Mucosa of stomach (tissue), 1 donor: ENCODE data around the gene RGS6.
"Not testable (repeated sequence)": the region's sequence is repeated elsewhere in the genome, so short reads cannot be mapped to it uniquely, and the experiment has no call there.

ENCODE experiments used
- H3K27me3 ChIP-seq: one replicate; pipeline ENCODE4 v1.7.0; 2013; ENCODE audit warnings: mild to moderate bottlenecking, low read length; ENCODE audit not compliant: control insufficient read depth, insufficient read depth
- H3K36me3 ChIP-seq: one replicate; pipeline ENCODE4 v1.7.0; 2013; ENCODE audit warnings: low read length; ENCODE audit not compliant: control insufficient read depth, insufficient read depth
- H3K4me1 ChIP-seq: one replicate; pipeline ENCODE4 v1.7.0; 2013; ENCODE audit warnings: mild to moderate bottlenecking, low read length; ENCODE audit not compliant: control insufficient read depth, insufficient read depth
- H3K4me3 ChIP-seq: one replicate; pipeline ENCODE4 v1.7.0; 2013; ENCODE audit warnings: low read length
- H3K9ac ChIP-seq: one replicate; pipeline ENCODE4 v1.7.0; 2013; ENCODE audit warnings: mild to moderate bottlenecking, low read length, moderate library complexity
- H3K9me3 ChIP-seq: one replicate; pipeline ENCODE4 v1.7.0; 2013; ENCODE audit warnings: mild to moderate bottlenecking, low read length, moderate library complexity; ENCODE audit not compliant: control insufficient read depth
- donor health status: Pancreatic carcinoma.

Gene RGS6

DNA sequence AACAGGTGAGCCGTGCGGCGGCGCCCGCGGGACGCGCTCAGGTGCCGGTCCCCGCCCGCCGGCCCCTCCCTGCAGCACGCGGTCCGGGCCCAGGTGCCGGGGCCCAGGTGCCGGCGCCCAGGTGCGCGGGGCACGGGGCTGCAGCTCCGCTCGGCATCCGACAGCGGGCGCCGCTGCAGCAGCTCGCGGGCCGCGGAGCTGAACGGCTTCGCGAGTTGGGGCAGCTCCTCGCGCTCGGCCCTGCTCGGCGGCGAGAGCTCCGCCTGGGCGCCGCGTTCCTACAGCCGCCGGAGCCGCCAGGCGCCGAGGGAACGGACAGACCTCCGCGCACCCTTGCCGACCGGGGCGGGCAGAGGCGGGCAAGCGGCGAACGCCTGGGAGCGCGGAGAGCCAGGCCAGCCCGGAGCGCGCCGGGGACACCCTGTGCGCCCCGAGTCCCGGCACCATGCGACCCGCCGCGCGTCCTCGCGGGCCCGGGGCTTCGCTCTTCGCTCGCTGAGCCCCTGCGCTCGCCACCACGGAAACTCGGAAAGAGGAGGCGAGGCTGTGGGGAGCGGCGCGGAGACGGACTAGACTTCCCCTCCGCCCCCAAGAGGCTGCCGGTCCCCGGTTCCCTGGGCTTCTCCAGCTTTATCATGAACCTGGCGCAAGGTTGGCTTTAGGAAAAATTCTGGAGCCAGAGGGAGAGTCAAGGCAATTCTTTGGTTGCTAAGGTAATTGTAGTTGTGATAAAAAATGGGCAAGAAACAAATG, at the start of gene RGS6:
RGS6 (plus strand) TSS at position 201 of the 753 bp plus-strand sequence.
- H3K4me1 ChIP-seq, result no peaks in the 10 kb centered on the region
- no peaks in the 10 kb centered on the region for H3K36me3 ChIP-seq
- H3K4me3 ChIP-seq, result no peak within 1 kb of the TSS
- H3K9ac ChIP-seq, result no peak within 1 kb of the TSS
- H3K9me3 ChIP-seq, result no peaks in the 10 kb centered on the region
- H3K27me3 ChIP-seq, result peaks cover 16% of the 10 kb centered on the region

DNA sequence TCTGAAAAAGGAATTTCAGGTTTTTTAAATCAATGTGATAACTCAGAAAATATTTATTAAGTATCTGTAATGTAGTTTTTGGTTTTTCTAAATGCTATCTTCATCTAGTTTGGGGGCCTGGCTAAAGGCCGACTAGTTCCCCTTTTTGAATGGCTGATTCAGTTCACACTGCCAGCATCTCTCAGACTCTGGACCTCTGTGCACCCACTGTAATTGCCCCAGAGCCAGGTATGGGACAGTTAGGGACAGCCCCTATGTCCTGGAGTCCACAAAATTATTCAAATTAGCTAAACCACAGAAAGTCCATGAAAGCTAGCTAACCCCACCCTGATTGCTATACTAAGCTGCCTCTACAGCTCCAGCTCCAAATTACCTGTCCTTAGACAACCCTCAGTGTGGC, 49.1 kb upstream of the RGS6 start:
- Histone ChIP-seq H3K36me3 (no peaks in the 10 kb centered on the region), H3K4me1 (no peaks in the 10 kb centered on the region), H3K9ac (no peak overlapping the region), H3K27me3 (no peaks in the 10 kb centered on the region), H3K9me3 (no peaks in the 10 kb centered on the region), H3K4me3 (no peak overlapping the region)

DNA sequence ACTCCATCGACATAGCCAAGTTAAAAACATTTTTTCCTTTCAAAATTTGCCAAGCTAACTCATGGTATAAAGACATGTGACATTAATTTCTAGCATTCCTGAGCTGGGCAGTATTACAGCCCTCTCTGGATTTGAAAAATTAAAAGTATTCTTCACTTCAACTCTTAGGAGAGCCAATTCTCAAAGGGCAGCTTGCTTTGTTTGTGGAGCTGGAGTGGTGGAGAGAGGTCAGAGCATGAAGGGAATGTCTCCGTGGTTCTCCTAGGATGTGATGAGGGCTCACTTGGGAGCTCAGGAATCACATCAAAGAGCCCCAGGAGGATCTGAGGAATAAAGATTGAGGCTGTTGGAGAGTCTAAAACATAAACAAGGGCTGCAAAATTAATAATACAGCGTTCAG, 46.9 kb upstream of the RGS6 start:
- Histone ChIP-seq H3K9ac (no peak overlapping the region), H3K4me3 (no peak overlapping the region), H3K4me1 (no peaks in the 10 kb centered on the region), H3K27me3 (no peaks in the 10 kb centered on the region), H3K9me3 (no peaks in the 10 kb centered on the region), H3K36me3 (no peaks in the 10 kb centered on the region)

DNA sequence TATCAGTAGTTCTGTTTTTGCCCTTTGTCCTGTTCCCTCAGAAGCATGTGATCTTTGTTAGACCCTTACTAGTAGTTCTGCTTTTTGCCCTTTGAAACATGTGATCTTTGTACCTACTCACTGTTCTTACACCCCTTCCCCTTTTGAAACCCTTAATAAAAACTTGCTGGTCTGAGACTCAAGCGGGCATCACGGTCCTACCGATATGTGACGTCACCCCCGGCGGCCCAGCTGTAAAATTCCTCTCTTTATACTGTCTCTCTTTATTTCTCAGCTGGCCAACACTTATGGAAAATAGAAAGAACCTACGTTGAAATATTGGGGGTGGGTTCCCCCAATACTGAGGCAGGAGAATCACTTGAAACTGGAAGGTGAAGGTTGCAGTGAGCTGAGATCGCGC, 44.4 kb upstream of the RGS6 start:
- H3K9ac ChIP-seq, H3K9me3 ChIP-seq, H3K27me3 ChIP-seq, H3K4me3 ChIP-seq, H3K4me1 ChIP-seq, H3K36me3 ChIP-seq: not testable (repeated sequence)

DNA sequence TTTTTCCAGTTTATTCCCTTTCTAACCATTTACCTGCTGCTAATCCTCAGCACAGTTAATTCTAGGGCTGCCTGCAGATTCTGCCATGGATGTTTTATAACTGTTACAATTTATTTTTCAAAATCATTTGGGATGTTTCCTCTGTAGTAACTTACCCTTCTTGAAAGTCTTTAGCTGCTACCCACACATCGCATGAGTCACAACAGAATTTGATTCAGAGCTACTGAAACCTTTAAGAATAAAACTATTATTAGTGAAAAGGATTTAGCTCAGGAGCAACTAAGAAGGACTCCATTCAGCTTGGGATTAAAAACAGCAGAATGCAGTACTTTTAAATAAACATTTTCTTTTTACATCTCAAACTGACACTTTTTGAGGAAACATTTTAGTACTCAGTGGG, 41.7 kb upstream of the RGS6 start:
- Histone ChIP-seq H3K4me1 (no peaks in the 10 kb centered on the region), H3K9me3 (no peaks in the 10 kb centered on the region), H3K36me3 (no peaks in the 10 kb centered on the region), H3K27me3 (no peaks in the 10 kb centered on the region), H3K9ac (no peak overlapping the region), H3K4me3 (no peak overlapping the region)

GRCh38 chr14:71891185-71891584, 41.0 kb upstream of the RGS6 start:
- Histone ChIP-seq H3K36me3 (no peaks in the 10 kb centered on the region), H3K9me3 (no peaks in the 10 kb centered on the region), H3K4me3 (no peak overlapping the region), H3K27me3 (no peaks in the 10 kb centered on the region), H3K9ac (no peak overlapping the region), H3K4me1 (no peaks in the 10 kb centered on the region)

DNA sequence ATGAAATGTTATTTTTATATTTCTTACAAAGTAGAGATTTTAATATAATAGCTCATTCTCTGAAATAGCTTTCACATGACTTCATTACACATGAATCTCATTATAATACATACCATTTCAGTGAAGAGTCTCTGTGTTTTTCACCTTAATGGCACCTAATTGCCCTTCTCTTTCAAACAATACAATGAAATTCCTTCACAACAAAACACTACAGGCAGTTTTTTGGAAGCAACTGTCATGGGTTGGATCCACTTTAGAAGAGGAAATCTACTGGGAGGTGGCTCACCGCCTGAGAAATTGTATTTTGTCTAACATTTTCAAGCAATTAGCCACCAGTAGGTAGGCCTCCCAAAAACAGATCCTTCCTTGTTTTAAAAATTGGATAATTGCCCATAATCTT, 40.3 kb upstream of the RGS6 start:
- Histone ChIP-seq H3K4me1 (no peaks in the 10 kb centered on the region), H3K4me3 (no peak overlapping the region), H3K36me3 (no peaks in the 10 kb centered on the region), H3K9me3 (no peaks in the 10 kb centered on the region), H3K9ac (no peak overlapping the region), H3K27me3 (no peaks in the 10 kb centered on the region)

DNA sequence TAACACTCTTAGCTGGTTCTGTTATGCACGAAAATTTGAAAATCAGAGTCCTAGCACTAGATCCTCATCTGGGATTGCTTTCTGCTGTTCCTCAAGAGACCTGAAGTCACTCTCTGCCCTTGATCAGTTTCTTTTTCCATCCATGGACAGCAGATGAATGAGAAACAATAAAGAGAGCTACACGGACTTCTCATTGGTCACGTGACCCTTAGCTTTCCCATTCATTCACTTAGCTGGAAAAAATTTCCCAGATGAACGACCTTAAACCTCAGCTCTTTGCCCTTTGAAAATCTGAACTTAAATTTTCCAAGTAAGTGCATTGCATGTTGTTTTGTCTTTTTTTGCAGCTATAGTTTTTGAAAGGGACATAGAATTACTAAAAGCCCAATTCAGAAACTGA, 27.2 kb upstream of the RGS6 start:
- Histone ChIP-seq H3K4me3 (no peak overlapping the region), H3K27me3 (no peaks in the 10 kb centered on the region), H3K9me3 (no peaks in the 10 kb centered on the region), H3K9ac (no peak overlapping the region), H3K36me3 (no peaks in the 10 kb centered on the region), H3K4me1 (no peaks in the 10 kb centered on the region)

DNA sequence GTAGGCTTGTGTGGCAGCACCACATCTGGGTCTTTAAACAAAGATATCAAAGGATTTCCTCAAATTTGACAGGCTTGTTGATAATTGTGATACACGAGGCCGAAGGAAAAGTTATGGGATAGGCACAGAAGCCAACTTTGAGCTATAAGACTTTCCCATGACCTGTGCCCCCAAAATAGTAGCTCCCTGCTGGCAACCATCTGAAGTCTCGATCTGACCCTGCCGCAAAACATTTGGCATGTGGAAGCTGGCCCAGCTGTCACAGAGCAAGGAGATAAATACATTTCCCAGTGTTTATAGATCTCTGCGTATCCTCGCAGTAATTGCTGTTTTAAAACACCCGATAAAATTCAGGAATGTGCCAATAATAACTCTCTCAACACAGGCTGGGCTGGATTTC, 26.4 kb upstream of the RGS6 start:
- Histone ChIP-seq H3K4me1 (no peaks in the 10 kb centered on the region), H3K36me3 (no peaks in the 10 kb centered on the region), H3K9me3 (no peaks in the 10 kb centered on the region), H3K4me3 (no peak overlapping the region), H3K9ac (no peak overlapping the region), H3K27me3 (no peaks in the 10 kb centered on the region)

GRCh38 chr14:71907793-71908515, 24.3 kb upstream of the RGS6 start:
- no peaks in the 10 kb centered on the region for H3K27me3 ChIP-seq
- no peaks in the 10 kb centered on the region for H3K9me3 ChIP-seq
- no peak overlapping the region for H3K4me3 ChIP-seq
- no peaks in the 10 kb centered on the region for H3K36me3 ChIP-seq
- H3K4me1 ChIP-seq, result no peaks in the 10 kb centered on the region
- no peak overlapping the region for H3K9ac ChIP-seq

GRCh38 chr14:71911669-71912068, 20.6 kb upstream of the RGS6 start:
- Histone ChIP-seq H3K4me1 (no peaks in the 10 kb centered on the region), H3K4me3 (no peak overlapping the region), H3K9ac (no peak overlapping the region), H3K9me3 (no peaks in the 10 kb centered on the region), H3K36me3 (no peaks in the 10 kb centered on the region), H3K27me3 (no peaks in the 10 kb centered on the region)

DNA sequence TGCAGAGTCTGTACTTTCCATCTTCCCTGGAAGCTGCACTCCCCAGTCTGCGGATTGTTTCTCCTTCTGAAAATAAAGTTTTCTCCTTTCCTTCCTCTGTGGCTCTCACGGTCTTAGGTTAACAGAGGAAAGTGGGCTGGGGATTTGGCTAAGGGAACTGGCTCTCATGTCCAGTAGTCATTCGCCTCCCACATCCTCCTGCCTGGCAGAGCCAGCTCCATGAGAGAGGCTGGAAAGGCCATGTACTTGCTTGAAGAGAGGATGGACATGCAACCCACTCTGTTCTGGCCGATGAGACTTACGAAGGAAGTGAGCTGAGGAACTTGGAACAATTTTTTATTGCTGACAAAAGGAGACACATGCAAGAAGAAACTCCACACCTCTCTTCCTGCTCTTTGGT, 18.9 kb upstream of the RGS6 start:
- no peaks in the 10 kb centered on the region for H3K9me3 ChIP-seq
- H3K4me1 ChIP-seq, result no peaks in the 10 kb centered on the region
- no peak overlapping the region for H3K9ac ChIP-seq
- no peaks in the 10 kb centered on the region for H3K27me3 ChIP-seq
- H3K36me3 ChIP-seq, result no peaks in the 10 kb centered on the region
- H3K4me3 ChIP-seq, result no peak overlapping the region
